A673 (cell line): Measurements from ENCODE around the gene GGN.

Experiments
- CTCF ChIP-seq: fragments of 300-800, 200-600 bp; sonication (generic); conservative IDR thresholded peaks from 2 replicates; pipeline ENCODE4 v1.5.1; 2017; ENCODE audit warnings: low read depth, mild to moderate bottlenecking, antibody characterized with exemption, low read length, moderate library complexity, mixed read lengths
- EZH2 ChIP-seq: fragments of 200-600 bp; sonication (generic); IDR thresholded peaks from 2 replicates; pipeline ENCODE4 v1.6.1; 2017; ENCODE audit warnings: borderline replicate concordance, low read depth, mild to moderate bottlenecking, mixed read lengths, antibody characterized with exemption, low read length; ENCODE audit not compliant: poor library complexity, severe bottlenecking

GRCh38 chr19:38412491-38412890 lies 24.7 kb upstream of the GGN start:
- TF ChIP-seq CTCF: no peak
- TF ChIP-seq EZH2: no peak
